Stimulated activated effector memory CD8-positive, alpha-beta T cell treated with anti-CD3 and anti-CD28 coated beads, Interleukin-12 subunit alpha, Interleukin-12 subunit beta, amount 100 ng/mL, for 72 hours (primary cell): ENCODE measurements around the gene GALNT16.

Source experiments
- ATAC-seq: fragments of 150-1000 bp; cut with Tn5 transposase; 2 replicates; pipeline ENCODE4 v1.10.0; 2021
- DNase-seq, 2 donors: peaks; one replicate each; pipeline ENCODE4 v3.0.0; 2021 to 2022; ENCODE audit warnings: low spot score in 2 of 2
- H3K27ac Mint-ChIP-seq: one replicate; pipeline ENCODE4 v1.8.0; 2022; ENCODE audit warnings: mild to moderate bottlenecking, mixed read lengths
- H3K36me3 Mint-ChIP-seq: one replicate; pipeline ENCODE4 v1.8.0; 2022; ENCODE audit warnings: mild to moderate bottlenecking, mixed read lengths
- H3K4me1 Mint-ChIP-seq: one replicate; pipeline ENCODE4 v1.8.0; 2022; ENCODE audit warnings: mixed read lengths
- H3K4me3 Mint-ChIP-seq: one replicate; pipeline ENCODE4 v1.8.0; 2022; ENCODE audit warnings: mild to moderate bottlenecking, mixed read lengths
- H3K9me3 Mint-ChIP-seq: one replicate; pipeline ENCODE4 v1.8.0; 2022; ENCODE audit warnings: mixed read lengths

GALNT16 gene

DNA sequence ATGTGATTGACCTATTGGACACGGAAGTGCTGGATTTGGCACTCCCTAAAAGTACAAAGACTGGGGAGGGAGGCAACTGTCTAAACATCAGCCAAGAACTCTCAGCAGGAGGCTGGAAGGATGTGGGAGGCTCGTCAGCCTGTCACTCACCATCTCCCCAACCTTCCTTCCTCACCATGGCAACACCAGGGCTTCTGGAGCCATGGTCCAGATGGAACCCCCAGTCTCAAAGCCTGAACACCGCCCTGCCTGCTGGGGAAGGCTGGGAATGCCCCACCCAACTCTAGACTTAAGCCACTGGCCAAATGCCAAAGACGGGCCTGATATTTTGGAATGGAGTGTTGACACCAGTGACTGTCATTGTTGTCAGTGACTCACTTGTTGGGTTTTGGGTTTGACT is 55.3 kb downstream of the GALNT16 start:
- Mint-ChIP-seq H3K4me3 (no peak overlapping the region), H3K4me1 (peaks cover 6% of the 10 kb centered on the region), H3K9me3 (no peaks in the 10 kb centered on the region), H3K36me3 (no peaks in the 10 kb centered on the region), H3K27ac (no peak overlapping the region)
- no peak for ATAC-seq
- no peak for DNase-seq

GRCh38 chr14:69316449-69317101 is 56.6 kb downstream of the GALNT16 start:
- no peak overlapping the region for H3K27ac Mint-ChIP-seq
- H3K36me3 Mint-ChIP-seq, result no peaks in the 10 kb centered on the region
- DNase-seq (no peak), ATAC-seq (no peak)
- H3K4me1 Mint-ChIP-seq, result peaks cover 6% of the 10 kb centered on the region
- H3K4me3 Mint-ChIP-seq, result no peak overlapping the region
- H3K9me3 Mint-ChIP-seq, result no peaks in the 10 kb centered on the region

DNA sequence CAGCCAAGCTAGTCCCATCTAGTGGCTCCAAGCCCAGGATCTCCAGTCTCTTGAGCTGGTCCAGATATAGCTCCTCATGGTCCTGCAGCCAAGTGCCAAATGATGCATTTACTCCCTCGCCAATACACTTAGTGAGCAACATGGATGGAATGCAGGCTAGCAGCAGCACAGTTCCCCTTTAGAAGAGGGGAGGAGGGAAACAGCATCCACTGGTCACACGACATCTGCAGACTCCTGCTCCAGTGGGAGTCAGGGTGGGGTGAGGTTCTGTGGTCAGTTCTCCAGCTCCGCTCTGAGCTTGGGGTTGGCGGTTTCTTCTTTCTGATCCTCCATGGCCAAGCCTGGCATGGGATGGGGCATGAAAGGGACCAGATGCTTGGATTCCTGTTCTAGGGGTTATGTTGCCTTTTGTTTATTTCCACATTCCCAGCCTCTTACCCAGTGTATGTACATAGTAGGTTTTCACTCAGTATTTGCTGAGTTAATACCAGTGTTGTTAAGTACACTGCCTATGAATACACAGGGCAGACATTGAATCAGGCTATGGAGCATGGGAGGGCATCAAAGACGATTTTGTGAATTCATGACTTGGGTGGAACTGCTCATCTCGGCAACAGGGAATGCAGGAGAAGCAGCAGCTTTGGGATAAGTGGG is 57.3 kb downstream of the GALNT16 start:
- no peak overlapping the region for H3K27ac Mint-ChIP-seq
- no peaks in the 10 kb centered on the region for H3K9me3 Mint-ChIP-seq
- ATAC-seq (no peak), DNase-seq (no peak)
- no peak overlapping the region for H3K4me3 Mint-ChIP-seq
- H3K4me1 Mint-ChIP-seq, result peaks cover 6% of the 10 kb centered on the region
- no peaks in the 10 kb centered on the region for H3K36me3 Mint-ChIP-seq

- Mint-ChIP-seq H3K4me3 (no peak overlapping the region), H3K9me3 (no peaks in the 10 kb centered on the region), H3K4me1 (peaks cover 6% of the 10 kb centered on the region), H3K36me3 (no peaks in the 10 kb centered on the region), H3K27ac (no peak overlapping the region)
- ATAC-seq (no peak), DNase-seq (no peak)
These were observed 57.8 kb downstream of the GALNT16 start for GRCh38 chr14:69317780-69318179.

GRCh38 chr14:69318241-69318640 is 58.3 kb downstream of the GALNT16 start:
- ATAC-seq (no peak), DNase-seq (no peak)
- H3K27ac Mint-ChIP-seq, result no peak overlapping the region
- no peaks in the 10 kb centered on the region for H3K9me3 Mint-ChIP-seq
- H3K4me3 Mint-ChIP-seq, result no peak overlapping the region
- no peaks in the 10 kb centered on the region for H3K36me3 Mint-ChIP-seq
- H3K4me1 Mint-ChIP-seq, result peaks cover 6% of the 10 kb centered on the region

DNA sequence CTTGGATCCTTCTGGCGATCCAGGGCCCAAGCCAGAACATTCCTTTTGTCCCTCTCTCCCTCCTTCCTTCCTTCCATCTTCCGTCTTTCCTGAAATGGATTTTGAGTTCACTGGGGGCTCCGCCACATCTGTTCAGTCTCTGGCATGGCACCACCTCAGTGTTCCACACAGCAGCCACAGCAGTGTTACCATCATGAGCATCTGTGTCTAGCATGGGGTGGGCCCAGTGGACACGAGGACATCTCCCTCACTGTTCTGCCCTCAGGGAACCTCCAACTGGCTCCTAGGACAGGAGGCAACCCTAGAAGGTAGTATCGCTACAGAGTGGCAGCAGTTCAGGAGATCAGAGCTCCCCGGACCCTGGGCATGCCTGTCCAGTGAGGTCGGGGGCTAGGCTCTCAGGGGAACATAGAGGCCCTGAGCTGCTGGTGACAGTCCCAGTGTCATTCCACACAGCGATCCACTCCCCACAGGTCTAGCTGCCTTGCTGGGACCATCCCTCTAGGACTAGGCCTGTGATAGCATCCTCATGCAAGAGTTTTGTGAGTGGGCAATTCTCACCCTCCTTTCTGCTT is 59.0 kb downstream of the GALNT16 start:
- no peak overlapping the region for H3K4me3 Mint-ChIP-seq
- peaks cover 6% of the 10 kb centered on the region for H3K4me1 Mint-ChIP-seq
- no peaks in the 10 kb centered on the region for H3K36me3 Mint-ChIP-seq
- DNase-seq (no peak), ATAC-seq (no peak)
- H3K9me3 Mint-ChIP-seq, result no peaks in the 10 kb centered on the region
- no peak overlapping the region for H3K27ac Mint-ChIP-seq

DNA sequence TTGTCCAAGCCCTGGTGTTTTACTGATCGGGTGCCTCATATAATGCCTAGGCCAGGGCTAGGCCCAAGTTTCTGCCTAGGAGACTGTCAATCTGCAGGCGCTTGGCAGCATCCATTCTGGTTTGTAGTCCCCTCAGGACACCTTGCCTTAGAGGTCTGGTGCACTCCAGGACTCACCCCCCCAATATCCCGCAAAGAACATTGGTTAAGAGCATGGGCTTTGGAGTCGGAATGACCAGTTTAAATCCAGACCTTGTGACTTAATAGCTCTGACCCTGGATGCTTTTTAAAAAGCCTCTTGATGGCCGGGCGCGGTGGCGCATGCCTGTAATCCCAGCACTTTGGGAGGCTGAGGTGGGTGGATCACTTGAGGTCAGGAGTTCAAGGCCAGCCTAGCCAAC is 60.0 kb downstream of the GALNT16 start:
- no peaks in the 10 kb centered on the region for H3K9me3 Mint-ChIP-seq
- no peak overlapping the region for H3K27ac Mint-ChIP-seq
- peaks cover 6% of the 10 kb centered on the region for H3K4me1 Mint-ChIP-seq
- DNase-seq, result no peak
- H3K4me3 Mint-ChIP-seq, result no peak overlapping the region
- H3K36me3 Mint-ChIP-seq, result no peaks in the 10 kb centered on the region
- no peak for ATAC-seq

GRCh38 chr14:69320581-69321365 is 60.8 kb downstream of the GALNT16 start:
- Mint-ChIP-seq H3K27ac (no peak overlapping the region), H3K36me3 (no peaks in the 10 kb centered on the region), H3K4me1 (peaks cover 6% of the 10 kb centered on the region), H3K4me3 (no peak overlapping the region), H3K9me3 (no peaks in the 10 kb centered on the region)
- ATAC-seq (no peak), DNase-seq (no peak)

DNA sequence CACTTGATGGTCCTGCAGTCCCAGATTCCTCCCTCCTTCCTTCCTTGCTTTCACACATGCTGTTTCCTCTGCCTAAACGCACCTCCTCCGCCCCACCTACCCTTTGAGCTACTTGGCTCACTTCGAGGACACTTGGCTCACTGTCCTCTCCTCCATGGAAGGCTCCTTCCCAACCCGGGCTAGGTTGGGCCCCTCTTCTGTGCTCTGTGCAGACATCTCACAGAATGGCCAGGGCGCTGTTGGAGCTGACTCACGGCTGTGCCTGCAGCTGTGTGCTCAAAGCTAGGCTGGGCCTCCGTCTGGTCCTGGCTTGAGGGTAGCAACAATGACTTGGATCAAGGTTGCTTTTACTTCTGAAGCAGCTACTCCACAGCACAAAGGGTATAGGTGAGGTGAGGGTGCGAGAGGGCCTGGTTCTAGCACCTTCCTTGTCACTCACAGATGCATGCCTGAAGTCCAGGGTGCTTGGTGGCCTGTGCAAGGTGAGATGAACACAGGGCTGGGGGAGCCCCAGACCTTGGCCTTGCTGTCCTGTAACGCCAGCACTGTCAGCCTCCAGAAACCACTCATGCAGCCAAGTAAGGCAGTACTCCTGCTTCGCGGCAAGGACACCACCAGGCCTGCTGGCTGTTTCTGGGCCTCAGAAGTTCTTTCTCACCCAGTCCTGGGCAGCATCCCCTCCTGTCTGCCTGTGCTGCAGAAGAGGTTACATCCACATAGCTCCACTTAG is 61.8 kb downstream of the GALNT16 start:
- no peak overlapping the region for H3K4me3 Mint-ChIP-seq
- no peak for DNase-seq
- peaks cover under 1% of the 10 kb centered on the region for H3K4me1 Mint-ChIP-seq
- no peak overlapping the region for H3K27ac Mint-ChIP-seq
- ATAC-seq, result no peak
- no peaks in the 10 kb centered on the region for H3K9me3 Mint-ChIP-seq
- H3K36me3 Mint-ChIP-seq, result no peaks in the 10 kb centered on the region

DNA sequence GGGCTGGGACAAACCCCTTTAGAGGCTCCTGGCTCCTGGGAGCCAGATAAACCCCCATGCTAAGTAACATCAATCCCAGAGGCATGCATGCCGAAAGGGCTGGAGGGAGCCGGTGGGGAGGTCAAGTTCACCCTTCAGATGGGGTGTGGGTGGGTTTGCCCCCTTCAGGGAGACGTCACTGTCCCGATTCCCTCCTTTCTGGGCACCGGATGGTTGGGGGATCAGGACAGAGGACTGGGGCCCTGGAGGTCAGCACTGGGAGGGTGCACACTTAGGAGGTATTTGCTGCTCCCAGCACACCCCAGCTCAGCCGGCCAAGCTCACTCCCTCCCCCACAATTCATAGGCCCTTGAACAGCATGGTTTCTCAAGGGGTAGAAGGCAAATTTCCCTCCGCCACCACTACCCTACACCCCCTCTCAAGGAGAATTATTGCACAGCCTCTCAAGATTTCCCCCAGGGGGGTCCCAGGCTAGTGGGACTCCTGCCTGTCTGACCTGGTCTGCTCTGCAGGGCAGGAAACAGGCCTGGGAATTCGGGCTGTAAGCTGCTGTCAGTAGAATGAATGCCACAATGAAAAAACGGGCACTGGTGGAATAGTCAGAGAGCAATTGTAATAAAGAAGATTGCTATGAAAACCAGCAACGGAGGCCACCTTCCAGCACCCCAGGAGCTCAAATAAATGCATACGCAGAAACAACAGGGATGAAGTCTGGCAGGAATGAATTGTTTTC is 63.5 kb downstream of the GALNT16 start:
- H3K36me3 Mint-ChIP-seq, result no peaks in the 10 kb centered on the region
- no peak overlapping the region for H3K27ac Mint-ChIP-seq
- no peak for DNase-seq
- no peaks in the 10 kb centered on the region for H3K9me3 Mint-ChIP-seq
- no peaks in the 10 kb centered on the region for H3K4me1 Mint-ChIP-seq
- ATAC-seq, result no peak
- no peak overlapping the region for H3K4me3 Mint-ChIP-seq

- no peak overlapping the region for H3K4me3 Mint-ChIP-seq
- H3K27ac Mint-ChIP-seq, result no peak overlapping the region
- no peaks in the 10 kb centered on the region for H3K36me3 Mint-ChIP-seq
- H3K9me3 Mint-ChIP-seq, result no peaks in the 10 kb centered on the region
- DNase-seq, result no peak
- ATAC-seq, result no peak
- no peaks in the 10 kb centered on the region for H3K4me1 Mint-ChIP-seq
These were observed 64.0 kb downstream of the GALNT16 start for GRCh38 chr14:69323999-69324282.

GRCh38 chr14:69324341-69324931 is 64.5 kb downstream of the GALNT16 start:
- Mint-ChIP-seq H3K4me1 (no peaks in the 10 kb centered on the region), H3K9me3 (no peaks in the 10 kb centered on the region), H3K27ac (no peak overlapping the region), H3K4me3 (no peak overlapping the region), H3K36me3 (no peaks in the 10 kb centered on the region)
- ATAC-seq (no peak), DNase-seq (no peak)

- H3K4me3 Mint-ChIP-seq, result no peak overlapping the region
- ATAC-seq (no peak), DNase-seq (no peak)
- H3K36me3 Mint-ChIP-seq, result no peaks in the 10 kb centered on the region
- H3K27ac Mint-ChIP-seq, result no peak overlapping the region
- no peaks in the 10 kb centered on the region for H3K4me1 Mint-ChIP-seq
- H3K9me3 Mint-ChIP-seq, result no peaks in the 10 kb centered on the region
These were observed 65.1 kb downstream of the GALNT16 start for GRCh38 chr14:69325086-69325485.

DNA sequence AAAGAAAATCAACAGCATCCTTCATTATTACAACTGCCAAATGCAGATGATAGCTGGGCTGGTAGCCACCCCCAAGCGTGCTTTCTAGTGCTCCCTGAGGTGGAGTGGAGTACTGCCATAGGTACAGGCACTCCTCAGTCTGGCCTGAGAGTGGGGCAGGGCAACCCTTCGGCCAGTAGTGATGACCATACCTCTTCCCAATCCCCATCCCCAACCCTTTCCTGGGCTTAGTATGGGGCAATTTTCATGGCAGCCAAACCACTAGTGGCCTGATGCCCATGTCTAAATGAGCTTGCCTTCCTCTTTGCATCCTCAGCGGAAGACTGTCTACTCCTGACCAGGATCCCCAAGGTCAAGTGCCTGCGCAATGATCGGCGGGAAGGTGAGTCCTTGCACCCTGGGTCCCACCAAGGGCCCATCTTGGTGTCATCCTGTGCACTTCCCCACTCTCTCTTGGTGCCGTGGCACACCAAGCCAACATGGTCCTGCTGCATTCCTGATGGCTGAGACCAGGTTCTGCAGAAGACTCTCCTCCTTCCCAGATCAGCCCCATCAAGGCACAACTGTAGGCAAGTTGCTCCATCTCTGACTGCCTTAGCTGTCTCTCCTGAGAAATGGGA is 65.8 kb downstream of the GALNT16 start:
- Mint-ChIP-seq H3K36me3 (no peaks in the 10 kb centered on the region), H3K4me1 (no peaks in the 10 kb centered on the region), H3K9me3 (no peaks in the 10 kb centered on the region), H3K27ac (no peak overlapping the region), H3K4me3 (no peak overlapping the region)
- DNase-seq, result no peak
- no peak for ATAC-seq
